Loucy (cell line): Measurements from ENCODE around the gene BNC1.

ENCODE experiments used
- H2AFZ ChIP-seq: fragments of 200-600 bp; sonication (generic); 2 replicates; pipeline ENCODE4 v1.6.0; 2016; ENCODE audit warnings: antibody characterized with exemption, mild to moderate bottlenecking, low read length, moderate library complexity
- H3F3A ChIP-seq: fragments of 200-600 bp; 2 replicates; pipeline ENCODE4 v1.6.0; 2016; ENCODE audit warnings: antibody characterized with exemption, low read depth, mild to moderate bottlenecking
- H3K27me3 ChIP-seq: fragments of 200-600 bp; sonication (generic); 2 replicates; pipeline ENCODE4 v1.6.1; 2014; ENCODE audit warnings: low read length, mild to moderate bottlenecking; ENCODE audit not compliant: insufficient read depth, poor library complexity, severe bottlenecking
- H3K36me3 ChIP-seq: fragments of 200-600 bp; sonication (generic); 2 replicates; pipeline ENCODE4 v1.6.1; 2016; ENCODE audit warnings: low read length; ENCODE audit not compliant: insufficient read depth
- H3K4me1 ChIP-seq: fragments of 200-600 bp; sonication (generic); 2 replicates; pipeline ENCODE4 v1.5.1; 2014; ENCODE audit warnings: low read length, mild to moderate bottlenecking; ENCODE audit not compliant: insufficient read depth, poor library complexity, severe bottlenecking
- H3K4me2 ChIP-seq: fragments of 200-600 bp; sonication (generic); 2 replicates; pipeline ENCODE4 v1.6.0; 2014; ENCODE audit warnings: antibody characterized with exemption, low read length, low read depth, mild to moderate bottlenecking; ENCODE audit not compliant: poor library complexity, severe bottlenecking
- H3K4me3 ChIP-seq: fragments of 200-600 bp; sonication (generic); 2 replicates; pipeline ENCODE4 v1.5.1; 2014; ENCODE audit warnings: low read length, mild to moderate bottlenecking, mixed read lengths; ENCODE audit not compliant: poor library complexity, severe bottlenecking
- H3K79me2 ChIP-seq: fragments of 200-600 bp; sonication (generic); 2 replicates; pipeline ENCODE4 v1.6.1; 2014; ENCODE audit warnings: low read length; ENCODE audit not compliant: insufficient read depth
- H3K9ac ChIP-seq: fragments of 200-600 bp; sonication (generic); 2 replicates; pipeline ENCODE4 v1.6.0; 2014; ENCODE audit warnings: mild to moderate bottlenecking, low read depth, low read length, moderate library complexity; ENCODE audit not compliant: poor library complexity, severe bottlenecking
- H3K9me2 ChIP-seq: fragments of 200-600 bp; sonication (generic); replicated peaks from 2 replicates; pipeline ENCODE4 v1.6.1; 2016; ENCODE audit warnings: low read depth, low read length, mixed read lengths
- H3K9me3 ChIP-seq: fragments of 200-600 bp; sonication (generic); 2 replicates; pipeline ENCODE4 v1.6.1; 2014; ENCODE audit warnings: mild to moderate bottlenecking, antibody characterized with exemption, low read length, low read depth; ENCODE audit not compliant: insufficient read depth
- H4K20me1 ChIP-seq: fragments of 200-600 bp; sonication (generic); 2 replicates; pipeline ENCODE4 v1.6.0; 2014; ENCODE audit warnings: antibody characterized with exemption, low read length, mild to moderate bottlenecking; ENCODE audit not compliant: insufficient read depth, poor library complexity, severe bottlenecking
- EZH2phosphoT487 ChIP-seq: fragments of 200-600 bp; IDR thresholded peaks from 2 replicates; pipeline ENCODE4 v1.6.1; 2018; ENCODE audit warnings: antibody characterized with exemption, mild to moderate bottlenecking, moderate library complexity, borderline replicate concordance
- TF ChIP-seq, protein P1 (sequence below): fragments of 200-600 bp; sonication (generic); conservative IDR thresholded peaks from 2 replicates; pipeline ENCODE4 v1.5.1; 2014; ENCODE audit warnings: mild to moderate bottlenecking, antibody characterized with exemption, low read length

BNC1 gene

DNA sequence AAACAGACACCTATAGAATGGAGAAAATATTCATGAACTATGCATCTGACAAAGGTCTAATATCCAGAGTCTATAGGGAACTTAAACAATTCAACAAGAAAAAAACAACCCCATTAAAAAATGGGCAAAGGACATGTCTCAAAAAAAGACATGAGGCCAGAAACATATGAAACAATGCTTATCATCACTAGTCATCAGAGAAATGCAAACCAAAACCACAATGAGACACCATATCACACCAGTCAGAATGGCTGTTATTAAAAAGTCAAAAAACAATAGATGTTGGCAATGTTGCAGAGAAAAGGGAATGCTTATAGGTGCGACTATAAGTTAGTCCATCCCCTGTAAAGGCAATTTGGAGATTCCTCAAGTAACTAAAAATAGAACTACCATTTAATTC lies 65.4 kb downstream of the BNC1 start:
- Histone ChIP-seq H3K9me2 (no peaks in the 10 kb centered on the region), H3K9ac (no peak overlapping the region), H4K20me1 (no peaks in the 10 kb centered on the region), H3K27me3 (no peaks in the 10 kb centered on the region), H2AFZ (no peak overlapping the region), H3K79me2 (no peaks in the 10 kb centered on the region), H3K4me2 (no peak overlapping the region), H3K4me3 (no peak overlapping the region), H3K9me3 (no peaks in the 10 kb centered on the region), H3K36me3 (no peaks in the 10 kb centered on the region), H3F3A (no peaks in the 10 kb centered on the region), H3K4me1 (peaks cover 5% of the 10 kb centered on the region)
- TF ChIP-seq EZH2phosphoT487: no peak
- TF ChIP-seq, protein P1, sequence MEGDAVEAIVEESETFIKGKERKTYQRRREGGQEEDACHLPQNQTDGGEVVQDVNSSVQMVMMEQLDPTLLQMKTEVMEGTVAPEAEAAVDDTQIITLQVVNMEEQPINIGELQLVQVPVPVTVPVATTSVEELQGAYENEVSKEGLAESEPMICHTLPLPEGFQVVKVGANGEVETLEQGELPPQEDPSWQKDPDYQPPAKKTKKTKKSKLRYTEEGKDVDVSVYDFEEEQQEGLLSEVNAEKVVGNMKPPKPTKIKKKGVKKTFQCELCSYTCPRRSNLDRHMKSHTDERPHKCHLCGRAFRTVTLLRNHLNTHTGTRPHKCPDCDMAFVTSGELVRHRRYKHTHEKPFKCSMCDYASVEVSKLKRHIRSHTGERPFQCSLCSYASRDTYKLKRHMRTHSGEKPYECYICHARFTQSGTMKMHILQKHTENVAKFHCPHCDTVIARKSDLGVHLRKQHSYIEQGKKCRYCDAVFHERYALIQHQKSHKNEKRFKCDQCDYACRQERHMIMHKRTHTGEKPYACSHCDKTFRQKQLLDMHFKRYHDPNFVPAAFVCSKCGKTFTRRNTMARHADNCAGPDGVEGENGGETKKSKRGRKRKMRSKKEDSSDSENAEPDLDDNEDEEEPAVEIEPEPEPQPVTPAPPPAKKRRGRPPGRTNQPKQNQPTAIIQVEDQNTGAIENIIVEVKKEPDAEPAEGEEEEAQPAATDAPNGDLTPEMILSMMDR: no peak

DNA sequence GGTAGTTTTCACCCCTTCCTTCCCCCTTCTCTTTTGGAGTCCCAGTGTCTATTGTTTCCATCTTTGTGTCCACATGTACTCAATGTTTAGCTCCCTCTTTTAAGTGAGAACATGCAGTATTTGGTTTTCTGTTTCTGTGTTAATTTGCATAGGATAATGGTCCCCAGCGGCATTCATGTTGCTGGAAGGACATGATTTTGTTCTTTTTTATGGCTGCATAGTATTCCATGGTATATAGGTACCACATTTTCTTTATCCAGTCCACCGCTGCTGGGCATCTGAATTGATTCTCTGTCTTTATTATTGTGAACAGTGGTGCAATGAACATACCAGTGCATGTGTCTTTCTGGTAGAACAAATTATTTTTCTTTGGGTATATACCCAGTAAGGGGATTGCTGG lies 69.2 kb downstream of the BNC1 start:
- H3K36me3 ChIP-seq: no peaks in the 10 kb centered on the region
- H3K9me3 ChIP-seq: no peaks in the 10 kb centered on the region
- TF ChIP-seq, protein P1: no peak
- no peak for TF ChIP-seq EZH2phosphoT487
- no peak overlapping the region for H2AFZ ChIP-seq
- no peaks in the 10 kb centered on the region for H4K20me1 ChIP-seq
- no peaks in the 10 kb centered on the region for H3K27me3 ChIP-seq
- no peak overlapping the region for H3K4me2 ChIP-seq
- no peak overlapping the region for H3K4me3 ChIP-seq
- peaks cover 5% of the 10 kb centered on the region for H3K4me1 ChIP-seq
- H3K9me2 ChIP-seq: no peaks in the 10 kb centered on the region
- H3K79me2 ChIP-seq: no peaks in the 10 kb centered on the region
- no peak overlapping the region for H3K9ac ChIP-seq
- no peaks in the 10 kb centered on the region for H3F3A ChIP-seq

DNA sequence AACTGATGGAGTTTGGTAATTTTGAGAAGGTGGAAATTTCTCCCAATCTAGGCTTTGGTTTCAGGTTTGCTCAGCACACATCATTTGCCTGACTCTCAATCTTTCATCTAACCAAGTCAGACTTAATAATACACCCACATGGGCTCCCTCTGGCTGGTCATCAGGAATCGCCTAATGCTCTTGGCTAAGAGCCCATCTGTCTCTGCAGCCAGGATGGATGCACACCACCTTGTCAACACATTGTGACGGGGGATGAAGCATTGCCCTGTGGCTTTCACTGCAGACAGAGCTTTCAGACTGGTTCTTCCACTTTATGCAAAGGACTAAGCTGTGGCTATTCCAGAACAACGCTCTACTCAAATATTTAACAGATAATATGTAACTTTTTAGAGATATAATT lies 73.8 kb downstream of the BNC1 start:
- H3K9me3 ChIP-seq: no peaks in the 10 kb centered on the region
- no peaks in the 10 kb centered on the region for H3K27me3 ChIP-seq
- peaks cover 18% of the 10 kb centered on the region for H3K4me1 ChIP-seq
- H3F3A ChIP-seq: no peaks in the 10 kb centered on the region
- no peak overlapping the region for H3K4me2 ChIP-seq
- no peak overlapping the region for H3K4me3 ChIP-seq
- no peaks in the 10 kb centered on the region for H3K9me2 ChIP-seq
- H4K20me1 ChIP-seq: peaks cover 10% of the 10 kb centered on the region
- H3K79me2 ChIP-seq: peaks cover 17% of the 10 kb centered on the region
- no peak overlapping the region for H2AFZ ChIP-seq
- no peaks in the 10 kb centered on the region for H3K36me3 ChIP-seq
- H3K9ac ChIP-seq: no peak overlapping the region
- TF ChIP-seq, protein P1: no peak
- no peak for TF ChIP-seq EZH2phosphoT487
